CD4-positive, CD25-positive, alpha-beta regulatory T cell (primary cell): ENCODE measurements around the gene ATP2B1. TPM values are rescaled to one million over a fixed set of nuclear protein-coding genes. Genes with fewer than 3 reads are reported as not detected.

Experiments used
- ATAC-seq, 2 donors: fragments of 150-1000 bp; cut with Tn5 transposase; one replicate each; pipeline ENCODE4 v1.10.0; 2021; ENCODE audit warnings: low read depth in 2 of 2, moderate number of reproducible peaks in 2 of 2, moderate library complexity in 1 of 2
- DNase-seq, 3 donors: peaks; one replicate each; pipeline versions ENCODE4 v3.0.0 to v3.0.0-alpha.2; 2012 to 2022; ENCODE audit warnings: mixed read lengths in 1 of 3
- H3K27ac ChIP-seq: one replicate; pipeline ENCODE4 v1.7.0; 2013; ENCODE audit warnings: mild to moderate bottlenecking, low read length; ENCODE audit not compliant: insufficient read depth, poor library complexity, severe bottlenecking
- H3K27me3 ChIP-seq: one replicate; pipeline ENCODE4 v1.7.0; 2013; ENCODE audit warnings: low read length; ENCODE audit not compliant: control insufficient read depth, insufficient read depth
- H3K36me3 ChIP-seq: one replicate; pipeline ENCODE4 v1.7.0; 2013; ENCODE audit warnings: mild to moderate bottlenecking, low read length, moderate library complexity; ENCODE audit not compliant: control insufficient read depth, insufficient read depth
- H3K4me1 ChIP-seq: 2 replicates; pipeline ENCODE4 v1.7.0; 2013; ENCODE audit warnings: mild to moderate bottlenecking, low read length; ENCODE audit not compliant: insufficient read depth, control insufficient read depth, poor library complexity, severe bottlenecking
- H3K4me3 ChIP-seq: one replicate; pipeline ENCODE4 v1.7.0; 2013; ENCODE audit warnings: low read depth, mild to moderate bottlenecking, low read length, moderate library complexity
- H3K9me3 ChIP-seq, 2 experiments: 1 replicate in 1 of 2; 2 replicates in 1 of 2; pipeline ENCODE4 v1.7.0; 2013; ENCODE audit warnings: low read length in 2 of 2, mild to moderate bottlenecking in 1 of 2, moderate library complexity in 1 of 2; ENCODE audit not compliant: control insufficient read depth in 2 of 2
- H3K27ac Mint-ChIP-seq, 3 donors: one replicate each; pipeline ENCODE4 v1.8.0; 2020 to 2022; ENCODE audit warnings: mild to moderate bottlenecking in 3 of 3, mixed read lengths in 3 of 3, moderate library complexity in 2 of 3
- H3K27me3 Mint-ChIP-seq: one replicate; pipeline ENCODE4 v1.8.0; 2022; ENCODE audit warnings: mild to moderate bottlenecking, mixed read lengths
- H3K36me3 Mint-ChIP-seq: one replicate; pipeline ENCODE4 v1.8.0; 2020; ENCODE audit warnings: mixed read lengths
- H3K4me1 Mint-ChIP-seq, 4 donors: one replicate each; pipeline ENCODE4 v1.8.0; 2020 to 2022; ENCODE audit warnings: mixed read lengths in 4 of 4, mild to moderate bottlenecking in 1 of 4
- H3K4me3 Mint-ChIP-seq, 4 donors: one replicate each; pipeline ENCODE4 v1.8.0; 2020 to 2022; ENCODE audit warnings: mild to moderate bottlenecking in 4 of 4, mixed read lengths in 4 of 4, moderate library complexity in 3 of 4
- H3K9me3 Mint-ChIP-seq, 7 donors: one replicate each; pipeline ENCODE4 v1.8.0; 2020 to 2022; ENCODE audit warnings: mixed read lengths in 7 of 7, mild to moderate bottlenecking in 3 of 7, moderate library complexity in 2 of 7
- polyA plus RNA-seq, 4 donors: library from polyadenylated mRNA; unstranded; fragments of 300-500 nt; fragmentation: Illumina TruSeq; gene quantifications; one replicate each; pipeline ENCODE4 v1.2.3, GENCODE V29; 2021
- total RNA-seq: library from RNA; stranded (reverse); gene quantifications from one replicate; pipeline ENCODE4 v1.2.3, GENCODE V29; 2022

ATP2B1 gene
- total and polyA plus RNA-seq, 5 donors from 2014 or later, result 51.1 to 189 (median 73.5) TPM

- Histone ChIP-seq H3K9me3 (peaks cover 0 to 10% of the 10 kb centered on the region in 2 experiments), H3K27me3 (no peaks in the 10 kb centered on the region), H3K36me3 (peaks cover 9% of the 10 kb centered on the region), H3K4me3 (no peak overlapping the region), H3K27ac (no peak overlapping the region), H3K4me1 (peaks cover 52% of the 10 kb centered on the region)
- ATAC-seq (no peak), DNase-seq (no peak)
- Mint-ChIP-seq H3K27ac (no peak overlapping the region), H3K4me3 (peak overlapping the region in 1 of 4 donors; percentile 11), H3K27me3 (no peaks in the 10 kb centered on the region), H3K36me3 (peaks cover 23% of the 10 kb centered on the region), H3K9me3 (peaks cover 0 to 17% (median 9%) of the 10 kb centered on the region in 7 donors), H3K4me1 (peaks cover 41 to 90% (median 77%) of the 10 kb centered on the region in 4 donors)
These were observed 31.7 kb downstream of the ATP2B1 start for GRCh38 chr12:89676930-89677329.

DNA sequence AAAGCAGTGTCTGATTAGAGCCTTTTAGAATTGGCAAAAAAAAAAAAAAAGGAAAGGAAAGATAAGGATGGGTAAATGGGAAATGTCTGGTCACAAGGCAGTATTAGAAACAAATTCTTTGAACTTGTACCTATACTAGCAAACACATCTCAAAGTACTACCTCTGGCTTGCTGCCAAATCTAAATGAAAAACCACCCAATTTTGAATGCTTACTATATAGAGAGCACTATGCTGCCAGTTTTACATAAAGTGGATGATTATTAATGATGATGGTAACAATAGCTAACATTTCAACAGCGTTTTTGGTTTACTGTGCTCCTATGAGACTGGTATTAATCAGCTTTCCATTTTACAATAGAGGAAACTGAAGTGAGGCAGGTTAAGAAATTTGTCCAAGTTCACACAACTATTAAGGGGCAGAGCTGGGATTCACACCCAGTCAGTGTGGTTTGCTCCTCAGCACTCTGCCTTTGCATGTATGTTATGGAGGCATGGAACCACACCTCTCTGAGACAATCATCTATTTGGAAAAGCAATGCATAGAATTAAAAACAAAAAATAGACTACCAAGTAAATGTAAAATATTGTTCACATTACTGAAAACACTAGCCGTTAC lies 34.2 kb downstream of the ATP2B1 start:
- peaks cover 0 to under 1% (median 0%) of the 10 kb centered on the region in 7 donors for H3K9me3 Mint-ChIP-seq
- H3K4me3 Mint-ChIP-seq, result peak overlapping the region; percentile 12 to 28 (median 21)
- peaks cover 38 to 92% (median 75%) of the 10 kb centered on the region in 4 donors for H3K4me1 Mint-ChIP-seq
- Histone ChIP-seq H3K4me1 (peaks cover 71% of the 10 kb centered on the region), H3K27ac (no peak overlapping the region), H3K27me3 (no peaks in the 10 kb centered on the region), H3K4me3 (peak overlapping the region; percentile 42), H3K9me3 (no peaks in the 10 kb centered on the region), H3K36me3 (no peaks in the 10 kb centered on the region)
- no peaks in the 10 kb centered on the region for H3K27me3 Mint-ChIP-seq
- ATAC-seq (no peak), DNase-seq (no peak)
- H3K36me3 Mint-ChIP-seq, result peaks cover 6% of the 10 kb centered on the region
- no peak overlapping the region for H3K27ac Mint-ChIP-seq

- H3K4me3 Mint-ChIP-seq, result peak overlapping the region in 2 of 4 donors; percentile 26 to 28
- H3K27me3 Mint-ChIP-seq, result no peaks in the 10 kb centered on the region
These were observed 35.0 kb downstream of the ATP2B1 start for GRCh38 chr12:89673603-89674002.

DNA sequence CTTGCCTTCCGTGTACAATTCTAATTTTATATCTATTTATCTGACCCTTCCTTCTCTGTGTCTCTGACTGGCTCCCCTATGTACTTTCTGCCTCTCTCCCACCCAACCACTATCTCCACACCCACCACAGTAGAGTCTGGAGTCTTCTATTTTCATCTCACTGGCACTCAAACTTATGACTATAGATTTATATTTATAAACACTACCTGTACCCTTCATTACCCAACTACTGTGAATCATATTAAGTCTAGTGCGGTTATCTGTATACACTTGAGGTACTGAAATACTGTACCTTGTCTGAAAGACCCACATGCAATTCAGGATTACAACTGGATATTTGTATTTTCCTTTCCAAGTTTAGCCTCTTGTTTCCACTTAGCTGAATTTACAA lies 36.1 kb downstream of the ATP2B1 start:
- Histone ChIP-seq H3K36me3 (no peaks in the 10 kb centered on the region), H3K27me3 (no peaks in the 10 kb centered on the region), H3K27ac (no peak overlapping the region), H3K4me3 (peak overlapping the region; percentile 46), H3K4me1 (peaks cover 63% of the 10 kb centered on the region), H3K9me3 (no peaks in the 10 kb centered on the region)
- no peak for ATAC-seq
- DNase-seq, result no peak
- Mint-ChIP-seq H3K27me3 (no peaks in the 10 kb centered on the region), H3K27ac (peak overlapping the region in 2 of 3 donors; percentile 12 to 36), H3K4me3 (peak overlapping the region; percentile 7 to 85 (median 20)), H3K9me3 (no peaks in the 10 kb centered on the region), H3K36me3 (peaks cover 13% of the 10 kb centered on the region), H3K4me1 (peaks cover 32 to 93% (median 76%) of the 10 kb centered on the region in 4 donors)

More at GRCh38 chr12:89673603-89674002, 35.0 kb downstream of the ATP2B1 start:
- Histone ChIP-seq H3K36me3 (no peaks in the 10 kb centered on the region), H3K27me3 (no peaks in the 10 kb centered on the region), H3K4me1 (peaks cover 71% of the 10 kb centered on the region), H3K9me3 (no peaks in the 10 kb centered on the region), H3K27ac (no peak overlapping the region), H3K4me3 (peak overlapping the region; percentile 42)
- DNase-seq, result no peak
- ATAC-seq, result no peak
- H3K9me3 Mint-ChIP-seq, result no peaks in the 10 kb centered on the region
- peaks cover 13% of the 10 kb centered on the region for H3K36me3 Mint-ChIP-seq
- peak overlapping the region in 2 of 3 donors; percentile 7 to 24 for H3K27ac Mint-ChIP-seq
- H3K4me1 Mint-ChIP-seq, result peaks cover 38 to 94% (median 76%) of the 10 kb centered on the region in 4 donors

GRCh38 chr12:89671469-89671868 lies 37.2 kb downstream of the ATP2B1 start:
- Mint-ChIP-seq H3K27ac (peak overlapping the region in 1 of 3 donors; percentile 21), H3K27me3 (no peaks in the 10 kb centered on the region), H3K4me3 (peak overlapping the region in 2 of 4 donors; percentile 11 to 16), H3K36me3 (peaks cover 18% of the 10 kb centered on the region), H3K9me3 (no peaks in the 10 kb centered on the region), H3K4me1 (peaks cover 42 to 93% (median 79%) of the 10 kb centered on the region in 4 donors)
- ATAC-seq (no peak), DNase-seq (no peak)
- Histone ChIP-seq H3K9me3 (no peaks in the 10 kb centered on the region), H3K27me3 (no peaks in the 10 kb centered on the region), H3K36me3 (peaks cover 2% of the 10 kb centered on the region), H3K4me3 (peak overlapping the region; percentile 46), H3K4me1 (peaks cover 54% of the 10 kb centered on the region), H3K27ac (peak overlapping the region; percentile 34)

GRCh38 chr12:89669197-89669596 lies 39.4 kb downstream of the ATP2B1 start:
- Histone ChIP-seq H3K36me3 (peaks cover 2% of the 10 kb centered on the region), H3K4me3 (no peak overlapping the region), H3K27me3 (no peaks in the 10 kb centered on the region), H3K4me1 (peaks cover 51% of the 10 kb centered on the region), H3K9me3 (no peaks in the 10 kb centered on the region), H3K27ac (no peak overlapping the region)
- no peak for DNase-seq
- Mint-ChIP-seq H3K4me3 (peak overlapping the region in 1 of 4 donors; percentile 12), H3K36me3 (peaks cover 18% of the 10 kb centered on the region), H3K27me3 (no peaks in the 10 kb centered on the region), H3K27ac (peak overlapping the region in 1 of 3 donors; percentile 11), H3K9me3 (no peaks in the 10 kb centered on the region), H3K4me1 (peaks cover 50 to 92% (median 77%) of the 10 kb centered on the region in 4 donors)
- ATAC-seq, result no peak

DNA sequence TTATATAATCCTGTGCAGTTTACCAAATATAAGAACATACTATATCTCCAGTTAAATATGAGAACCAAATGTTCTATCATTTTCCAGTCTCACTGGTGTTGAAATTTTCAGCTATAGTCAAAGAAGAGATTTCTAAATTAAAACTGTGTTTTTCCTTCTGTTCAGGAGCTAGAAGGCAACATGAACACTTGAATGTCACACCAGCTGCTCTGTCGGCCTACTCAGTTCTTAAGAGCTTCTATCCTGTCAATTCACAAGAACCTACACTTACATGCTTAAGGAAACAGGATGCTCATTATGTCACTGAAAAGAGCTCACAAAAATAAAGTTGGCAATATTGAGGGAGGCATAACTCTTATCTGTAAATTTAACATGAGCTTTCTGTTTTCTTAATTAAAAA lies 43.1 kb downstream of the ATP2B1 start:
- peak overlapping the region in 3 of 4 donors; percentile 19 to 50 (median 24) for H3K4me3 Mint-ChIP-seq
- peaks cover 52% of the 10 kb centered on the region for H3K4me1 ChIP-seq
- H3K36me3 ChIP-seq, result peaks cover 2% of the 10 kb centered on the region
- peak overlapping the region in 2 of 3 donors; percentile 28 to 77 for H3K27ac Mint-ChIP-seq
- peak overlapping the region; percentile 30 for H3K4me3 ChIP-seq
- no peaks in the 10 kb centered on the region for H3K9me3 Mint-ChIP-seq
- DNase-seq (peak in 1 of 3 donors; percentile 47), ATAC-seq (peak in 1 of 2 donors; percentile 23)
- peaks cover 18% of the 10 kb centered on the region for H3K36me3 Mint-ChIP-seq
- H3K27ac ChIP-seq, result no peak overlapping the region
- H3K27me3 Mint-ChIP-seq, result no peaks in the 10 kb centered on the region
- H3K27me3 ChIP-seq, result no peaks in the 10 kb centered on the region
- H3K4me1 Mint-ChIP-seq, result peaks cover 52 to 83% (median 70%) of the 10 kb centered on the region in 4 donors
- no peaks in the 10 kb centered on the region for H3K9me3 ChIP-seq
